GM23338 (cell line): Measurements from ENCODE around the gene RNF180.

Experiments used
- CREB1 ChIP-seq: fragments of 250-450 bp; sonication (Bioruptor Pico); IDR thresholded peaks from 2 replicates; pipeline ENCODE4 v1.5.0; 2020; ENCODE audit warnings: low read depth, mild to moderate bottlenecking, moderate library complexity
- CTCF ChIP-seq, 2 experiments: fragments of 200-600 bp in 1 of 2; sonication (generic) in 1 of 2; conservative IDR thresholded peaks; 2 replicates each; pipeline versions ENCODE4 v1.5.1 to v1.6.1; 2016 to 2017; ENCODE audit warnings: antibody characterized with exemption in 2 of 2, low read depth in 2 of 2, mild to moderate bottlenecking in 2 of 2, moderate library complexity in 1 of 2
- ETS1 ChIP-seq: IDR thresholded peaks from 2 replicates; pipeline ENCODE4 v1.6.1; 2016; ENCODE audit warnings: antibody characterized with exemption
- EZH2 ChIP-seq: fragments of 200-600 bp; sonication (generic); IDR thresholded peaks from one replicate; pipeline ENCODE4 v1.8.0; 2017; ENCODE audit warnings: antibody characterized with exemption, mild to moderate bottlenecking, low read depth; ENCODE audit not compliant: unreplicated experiment
- EZH2phosphoT487 ChIP-seq: fragments of 200-600 bp; sonication (generic); IDR thresholded peaks from one replicate; pipeline ENCODE4 v1.8.1; 2018; ENCODE audit warnings: antibody characterized with exemption; ENCODE audit not compliant: unreplicated experiment
- JUNB ChIP-seq: IDR thresholded peaks from one replicate; pipeline ENCODE4 v1.6.1; 2016; ENCODE audit warnings: antibody characterized with exemption; ENCODE audit not compliant: unreplicated experiment
- NANOG ChIP-seq: IDR thresholded peaks from 2 replicates; pipeline ENCODE4 v1.6.1; 2016; ENCODE audit warnings: antibody characterized with exemption, borderline replicate concordance
- POLR2AphosphoS5 ChIP-seq: IDR thresholded peaks from 2 replicates; pipeline ENCODE4 v1.6.1; 2016; ENCODE audit warnings: antibody characterized with exemption, low read depth
- REST ChIP-seq: IDR thresholded peaks from one replicate; pipeline ENCODE4 v1.6.1; 2018; ENCODE audit warnings: antibody characterized with exemption; ENCODE audit not compliant: unreplicated experiment
- STAT1 ChIP-seq: IDR thresholded peaks from one replicate; pipeline ENCODE4 v1.6.1; 2016; ENCODE audit warnings: antibody characterized with exemption; ENCODE audit not compliant: unreplicated experiment
- ZNF114 ChIP-seq: fragments of 250-450 bp; sonication (Bioruptor Pico); IDR thresholded peaks from 2 replicates; pipeline ENCODE4 v1.5.0; 2020; ENCODE audit warnings: mild to moderate bottlenecking, moderate library complexity
- ZNF331 ChIP-seq: fragments of 250-450 bp; sonication (Bioruptor Pico); IDR thresholded peaks from 2 replicates; pipeline ENCODE4 v1.5.0; 2020; ENCODE audit warnings: low read depth, mild to moderate bottlenecking, moderate library complexity
- ZNF462 ChIP-seq: fragments of 250-450 bp; sonication (Bioruptor Pico); IDR thresholded peaks from 2 replicates; pipeline ENCODE4 v1.5.0; 2020; ENCODE audit warnings: mild to moderate bottlenecking, moderate library complexity

GRCh38 chr5:64183956-64184355 is 18.3 kb downstream of the RNF180 start:
- no peak for TF ChIP-seq CTCF (conservative IDR thresholded peaks at IDR 0.05; ENCODE audit: low read depth in 2 of 2)
- TF ChIP-seq POLR2AphosphoS5 = no peak
- TF ChIP-seq CREB1 (CRISPR knock-in tag) = no peak
- TF ChIP-seq ZNF114 (CRISPR knock-in tag) = no peak
- TF ChIP-seq JUNB = no peak
- no peak for TF ChIP-seq EZH2
- TF ChIP-seq EZH2phosphoT487 = no peak
- TF ChIP-seq NANOG = no peak
- no peak for TF ChIP-seq REST
- TF ChIP-seq ZNF331 (CRISPR knock-in tag) = no peak
- no peak for TF ChIP-seq ZNF462 (CRISPR knock-in tag)
- no peak for TF ChIP-seq ETS1
- no peak for TF ChIP-seq STAT1
